Activated T-cell treated with anti-CD3 and anti-CD28 coated beads, Interleukin-2, amount 50 U/mL, for 24 hours (primary cell): ENCODE results near the gene STK38L.

Experiments used
- DNase-seq: peaks from one replicate; pipeline ENCODE4 v3.0.0-alpha.2; 2020
- H3K27ac Mint-ChIP-seq: 2 replicates; pipeline ENCODE4 v1.8.0; 2020; ENCODE audit warnings: mild to moderate bottlenecking, mixed read lengths
- H3K27me3 Mint-ChIP-seq: 2 replicates; pipeline ENCODE4 v1.8.0; 2020; ENCODE audit warnings: mixed read lengths
- H3K36me3 Mint-ChIP-seq: 2 replicates; pipeline ENCODE4 v1.8.0; 2020; ENCODE audit warnings: low read depth, mixed read lengths
- H3K4me1 Mint-ChIP-seq: 2 replicates; pipeline ENCODE4 v1.8.0; 2020; ENCODE audit warnings: low read depth, mixed read lengths
- H3K4me3 Mint-ChIP-seq: 2 replicates; pipeline ENCODE4 v1.8.0; 2020; ENCODE audit warnings: mild to moderate bottlenecking, moderate library complexity, mixed read lengths
- H3K9me3 Mint-ChIP-seq: 2 replicates; pipeline ENCODE4 v1.8.0; 2020; ENCODE audit warnings: mixed read lengths

STK38L gene

GRCh38 chr12:27243804-27244688 lies at the start of gene STK38L:
Gene STK38L, plus strand, starts transcription at chr12:27244286. Its CDS starts 53,435 bp downstream, at chr12:27297721.
- Mint-ChIP-seq H3K9me3 (peaks cover 5% of the 10 kb centered on the region), H3K4me3 (peak within 1 kb of the TSS; percentile 93), H3K27ac (peak within 1 kb of the TSS; percentile 93), H3K36me3 (peaks cover 12% of the 10 kb centered on the region), H3K4me1 (peaks cover 49% of the 10 kb centered on the region), H3K27me3 (no peaks in the 10 kb centered on the region)
- peak; percentile 99 for DNase-seq

- H3K4me3 Mint-ChIP-seq, result no peak overlapping the region
- peaks cover 3% of the 10 kb centered on the region for H3K4me1 Mint-ChIP-seq
- no peak overlapping the region for H3K27ac Mint-ChIP-seq
- no peaks in the 10 kb centered on the region for H3K27me3 Mint-ChIP-seq
- no peaks in the 10 kb centered on the region for H3K36me3 Mint-ChIP-seq
- no peaks in the 10 kb centered on the region for H3K9me3 Mint-ChIP-seq
- no peak for DNase-seq
These were observed 49.4 kb upstream of the STK38L start for GRCh38 chr12:27194644-27195043.

GRCh38 chr12:27198036-27198435 lies 46.0 kb upstream of the STK38L start:
- Mint-ChIP-seq H3K9me3 (no peaks in the 10 kb centered on the region), H3K4me1 (peaks cover 9% of the 10 kb centered on the region), H3K27ac (no peak overlapping the region), H3K27me3 (no peaks in the 10 kb centered on the region), H3K36me3 (no peaks in the 10 kb centered on the region), H3K4me3 (no peak overlapping the region)
- DNase-seq, result no peak

GRCh38 chr12:27199638-27200300 lies 44.3 kb upstream of the STK38L start:
- no peaks in the 10 kb centered on the region for H3K27me3 Mint-ChIP-seq
- H3K4me1 Mint-ChIP-seq, result peaks cover 9% of the 10 kb centered on the region
- no peaks in the 10 kb centered on the region for H3K36me3 Mint-ChIP-seq
- no peaks in the 10 kb centered on the region for H3K9me3 Mint-ChIP-seq
- H3K27ac Mint-ChIP-seq, result no peak overlapping the region
- no peak for DNase-seq
- H3K4me3 Mint-ChIP-seq, result no peak overlapping the region

- Mint-ChIP-seq H3K4me3 (no peak overlapping the region), H3K9me3 (no peaks in the 10 kb centered on the region), H3K4me1 (peaks cover 9% of the 10 kb centered on the region), H3K36me3 (no peaks in the 10 kb centered on the region), H3K27me3 (no peaks in the 10 kb centered on the region), H3K27ac (no peak overlapping the region)
- DNase-seq, result no peak
These were observed 42.9 kb upstream of the STK38L start for GRCh38 chr12:27201169-27201568.

- no peak overlapping the region for H3K27ac Mint-ChIP-seq
- H3K27me3 Mint-ChIP-seq, result no peaks in the 10 kb centered on the region
- no peaks in the 10 kb centered on the region for H3K36me3 Mint-ChIP-seq
- H3K4me1 Mint-ChIP-seq, result peaks cover 24% of the 10 kb centered on the region
- H3K4me3 Mint-ChIP-seq, result no peak overlapping the region
- no peak for DNase-seq
- peaks cover 13% of the 10 kb centered on the region for H3K9me3 Mint-ChIP-seq
These were observed 37.1 kb upstream of the STK38L start for GRCh38 chr12:27206801-27207502.

- Mint-ChIP-seq H3K9me3 (peaks cover 13% of the 10 kb centered on the region), H3K36me3 (no peaks in the 10 kb centered on the region), H3K4me1 (peaks cover 24% of the 10 kb centered on the region), H3K4me3 (no peak overlapping the region), H3K27me3 (no peaks in the 10 kb centered on the region), H3K27ac (no peak overlapping the region)
- DNase-seq, result no peak
These were observed 36.3 kb upstream of the STK38L start for GRCh38 chr12:27207615-27208413.

- H3K4me1 Mint-ChIP-seq, result peaks cover 24% of the 10 kb centered on the region
- H3K27ac Mint-ChIP-seq, result no peak overlapping the region
- no peak for DNase-seq
These were observed 35.7 kb upstream of the STK38L start for GRCh38 chr12:27208414-27208750.

GRCh38 chr12:27209257-27209910 lies 34.7 kb upstream of the STK38L start:
- Mint-ChIP-seq H3K36me3 (no peaks in the 10 kb centered on the region), H3K9me3 (peaks cover 13% of the 10 kb centered on the region), H3K27ac (no peak overlapping the region), H3K4me1 (peaks cover 24% of the 10 kb centered on the region), H3K4me3 (no peak overlapping the region), H3K27me3 (no peaks in the 10 kb centered on the region)
- DNase-seq, result no peak

More at GRCh38 chr12:27208414-27208750, 35.7 kb upstream of the STK38L start:
- no peaks in the 10 kb centered on the region for H3K36me3 Mint-ChIP-seq
- peaks cover 13% of the 10 kb centered on the region for H3K9me3 Mint-ChIP-seq
- H3K27me3 Mint-ChIP-seq, result no peaks in the 10 kb centered on the region
- H3K4me3 Mint-ChIP-seq, result no peak overlapping the region

- Mint-ChIP-seq H3K36me3 (no peaks in the 10 kb centered on the region), H3K27ac (no peak overlapping the region), H3K27me3 (no peaks in the 10 kb centered on the region), H3K4me3 (no peak overlapping the region), H3K9me3 (peaks cover 13% of the 10 kb centered on the region), H3K4me1 (peaks cover 24% of the 10 kb centered on the region)
- DNase-seq, result no peak
These were observed 33.9 kb upstream of the STK38L start for GRCh38 chr12:27210187-27210586.

- Mint-ChIP-seq H3K4me3 (no peak overlapping the region), H3K36me3 (no peaks in the 10 kb centered on the region), H3K4me1 (peaks cover 16% of the 10 kb centered on the region), H3K9me3 (peaks cover 13% of the 10 kb centered on the region), H3K27me3 (no peaks in the 10 kb centered on the region), H3K27ac (no peak overlapping the region)
- no peak for DNase-seq
These were observed 31.2 kb upstream of the STK38L start for GRCh38 chr12:27212861-27213260.

GRCh38 chr12:27213304-27213703 lies 30.8 kb upstream of the STK38L start:
- Mint-ChIP-seq H3K36me3 (no peaks in the 10 kb centered on the region), H3K27me3 (no peaks in the 10 kb centered on the region), H3K4me1 (peaks cover 12% of the 10 kb centered on the region), H3K27ac (no peak overlapping the region), H3K9me3 (peaks cover 13% of the 10 kb centered on the region), H3K4me3 (no peak overlapping the region)
- DNase-seq, result no peak

- Mint-ChIP-seq H3K9me3 (peaks cover 13% of the 10 kb centered on the region), H3K27ac (no peak overlapping the region), H3K4me1 (peaks cover 4% of the 10 kb centered on the region), H3K4me3 (no peak overlapping the region), H3K36me3 (no peaks in the 10 kb centered on the region), H3K27me3 (no peaks in the 10 kb centered on the region)
- DNase-seq, result no peak
These were observed 30.0 kb upstream of the STK38L start for GRCh38 chr12:27213830-27214787.
